Activated CD8-positive, alpha-beta memory T cell treated with anti-CD3 and anti-CD28 coated beads, Interleukin-2, amount 50 U/mL, for 1 hour (primary cell): ENCODE measurements around the gene PIAS1.

Experiments used
- DNase-seq: peaks from one replicate; pipeline ENCODE4 v3.0.0-alpha.2; 2020; ENCODE audit errors: extremely low read depth

PIAS1 gene

DNA sequence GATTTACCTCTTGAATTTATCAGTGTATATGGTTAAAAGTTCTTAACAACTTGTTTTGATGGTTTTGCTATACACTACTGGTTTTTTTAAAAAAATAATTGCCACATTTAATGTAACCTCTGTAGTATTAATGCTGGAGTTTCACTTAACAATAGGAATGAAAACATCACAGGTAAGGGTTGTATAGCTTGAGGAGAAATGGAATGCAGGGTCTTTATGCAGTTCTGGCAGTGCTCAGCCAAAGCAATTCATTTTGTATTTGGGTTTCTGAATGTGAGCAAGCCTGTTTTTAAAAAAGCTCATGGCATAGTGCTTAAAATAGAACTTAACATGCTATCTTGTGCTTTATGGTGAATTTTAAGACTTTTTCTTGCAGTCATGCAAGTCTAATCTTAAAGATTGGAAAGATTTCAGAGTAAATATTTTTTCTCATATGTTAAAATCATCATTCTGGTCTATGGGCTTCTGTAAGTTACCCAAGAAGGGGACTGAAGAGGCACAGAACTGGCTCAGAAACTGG, 8.9 kb downstream of the PIAS1 start:
- DNase-seq: no peak

DNA sequence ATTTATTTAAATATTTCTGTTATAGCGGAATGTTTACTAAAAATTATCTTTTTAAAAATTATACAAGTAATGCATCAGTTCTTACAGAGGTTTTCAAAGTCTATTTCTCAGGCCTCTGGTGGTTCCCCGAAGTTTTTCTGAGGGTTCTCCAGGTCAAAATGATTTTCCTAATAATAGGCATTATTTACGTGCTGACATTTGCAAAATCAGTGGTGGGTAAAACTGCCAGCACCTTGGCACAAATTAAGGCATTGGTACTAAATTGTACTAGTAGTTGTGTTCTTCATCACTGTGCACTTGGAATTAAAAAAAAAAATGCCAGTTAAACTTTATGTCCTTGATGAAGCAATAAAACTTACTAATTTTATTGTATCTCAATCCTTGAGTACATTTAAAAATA, 9.5 kb downstream of the PIAS1 start:
- DNase-seq: no peak

DNA sequence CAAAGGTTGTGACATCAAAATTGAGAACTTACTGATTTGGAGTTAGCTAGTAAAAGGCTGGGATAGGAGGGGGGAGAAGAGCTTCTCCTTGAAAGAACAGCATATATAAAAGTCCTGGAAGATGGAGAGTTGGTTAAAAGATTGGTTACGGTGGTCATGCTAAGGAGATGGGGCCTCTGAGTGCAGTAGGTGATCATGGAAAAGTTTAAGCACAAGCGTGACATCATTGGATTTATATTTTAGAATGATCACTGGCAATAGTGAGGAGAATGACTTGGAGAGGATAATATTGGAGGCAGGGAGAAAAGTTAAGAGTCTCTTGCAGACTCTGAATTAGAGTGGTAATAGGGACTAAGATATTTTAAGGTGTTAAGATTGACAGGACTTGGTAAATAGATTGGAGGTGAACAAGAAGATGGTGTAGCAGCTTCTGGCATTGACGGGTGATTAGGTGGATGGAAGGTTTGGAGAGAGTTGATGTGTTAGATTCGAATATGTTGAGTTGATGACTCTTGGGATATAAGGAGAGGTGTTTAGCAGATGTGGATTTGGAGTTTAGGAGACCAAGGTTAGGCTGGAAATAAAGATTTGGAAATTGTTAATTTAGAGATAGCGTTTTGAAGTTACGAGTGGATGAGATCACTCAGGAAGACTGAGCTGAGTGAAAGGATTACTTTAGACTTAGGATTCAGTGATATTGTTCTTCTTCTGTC, 19.6 kb downstream of the PIAS1 start:
- no peak for DNase-seq

DNA sequence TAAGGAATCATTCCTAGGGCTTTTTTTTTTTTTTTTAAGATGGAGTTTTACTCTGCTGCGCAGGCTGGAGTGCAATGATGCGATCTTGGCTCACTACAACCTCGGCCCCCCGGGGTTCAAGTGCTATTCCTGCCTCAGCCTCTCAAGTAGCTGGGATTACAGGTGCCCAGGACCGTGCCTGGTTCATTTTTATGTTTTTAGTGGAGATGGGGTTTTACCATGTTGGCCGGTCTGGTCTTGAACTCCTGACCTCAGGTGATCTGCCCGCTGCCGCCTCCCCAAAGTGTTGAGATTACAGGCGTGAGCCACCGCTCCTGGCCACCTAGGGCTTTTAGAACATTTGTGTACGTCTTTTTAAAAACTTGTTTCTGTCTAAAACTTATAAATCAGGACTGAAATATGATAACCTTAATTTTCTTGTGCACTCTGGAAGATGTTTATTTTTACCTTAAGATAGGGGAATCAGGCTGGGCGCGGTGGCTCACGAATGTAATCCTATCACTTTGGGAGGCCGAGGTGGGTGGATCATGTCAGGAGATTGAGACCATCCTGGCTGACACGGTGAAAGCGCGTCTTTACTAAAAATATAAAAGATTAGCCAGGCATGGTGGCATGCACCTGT, 21.8 kb downstream of the PIAS1 start:
- DNase-seq: no peak

DNA sequence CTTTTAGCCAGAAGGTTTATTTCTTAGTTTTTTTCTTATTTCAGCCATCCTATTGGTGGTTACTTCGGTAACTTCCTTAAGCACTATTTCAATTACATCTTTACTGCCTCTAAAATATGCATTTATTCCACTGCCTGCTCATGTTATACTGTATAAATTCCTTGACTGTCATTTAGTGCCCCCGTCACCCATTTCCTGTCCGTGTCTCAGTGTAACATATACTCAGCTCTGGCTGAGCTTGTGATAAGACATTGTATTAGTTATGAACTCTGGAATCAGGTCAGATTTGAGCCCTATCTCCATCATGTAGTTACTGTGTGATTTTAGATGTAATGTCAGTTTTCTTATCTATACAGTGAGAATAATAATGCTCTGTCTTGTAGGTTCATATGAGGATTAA, 24.2 kb downstream of the PIAS1 start:
- no peak for DNase-seq

DNA sequence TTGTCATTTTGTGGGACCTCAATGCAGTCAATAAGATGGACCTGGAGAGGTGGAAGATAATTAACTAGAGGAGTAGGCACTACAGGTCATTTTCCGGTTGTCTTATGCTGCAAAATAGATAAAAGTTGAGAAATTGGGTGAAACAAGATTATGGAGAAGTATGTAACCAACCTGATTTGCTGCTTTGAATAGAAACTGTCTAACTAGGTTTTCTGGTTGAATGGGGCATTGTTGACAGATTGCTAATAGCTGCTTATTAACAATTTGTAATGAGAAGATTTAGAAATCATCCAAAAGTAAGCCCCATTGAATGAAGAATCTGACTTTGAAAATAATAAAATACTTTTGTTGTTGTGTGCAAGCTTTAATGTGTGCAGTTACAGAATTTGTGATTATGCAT, 26.2 kb downstream of the PIAS1 start:
- no peak for DNase-seq

DNA sequence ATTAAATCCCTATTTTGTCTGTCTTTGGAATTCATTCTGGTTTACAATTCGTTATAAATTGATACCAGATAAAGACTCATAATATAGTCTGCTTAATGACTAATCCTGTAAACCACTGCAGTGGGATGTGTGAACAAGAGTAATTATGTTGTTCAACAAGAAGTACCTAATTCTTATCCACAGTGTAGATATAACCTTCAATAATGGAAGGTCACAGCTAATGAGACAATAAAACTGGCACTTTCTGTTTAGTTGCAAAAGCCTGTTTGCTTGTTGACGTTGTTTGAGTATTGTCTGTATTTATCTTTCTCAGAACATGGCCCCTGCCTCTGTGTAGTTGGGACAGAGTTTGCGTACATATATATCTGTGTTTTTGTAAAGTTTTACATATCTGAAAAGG, 26.7 kb downstream of the PIAS1 start:
- DNase-seq: no peak

DNA sequence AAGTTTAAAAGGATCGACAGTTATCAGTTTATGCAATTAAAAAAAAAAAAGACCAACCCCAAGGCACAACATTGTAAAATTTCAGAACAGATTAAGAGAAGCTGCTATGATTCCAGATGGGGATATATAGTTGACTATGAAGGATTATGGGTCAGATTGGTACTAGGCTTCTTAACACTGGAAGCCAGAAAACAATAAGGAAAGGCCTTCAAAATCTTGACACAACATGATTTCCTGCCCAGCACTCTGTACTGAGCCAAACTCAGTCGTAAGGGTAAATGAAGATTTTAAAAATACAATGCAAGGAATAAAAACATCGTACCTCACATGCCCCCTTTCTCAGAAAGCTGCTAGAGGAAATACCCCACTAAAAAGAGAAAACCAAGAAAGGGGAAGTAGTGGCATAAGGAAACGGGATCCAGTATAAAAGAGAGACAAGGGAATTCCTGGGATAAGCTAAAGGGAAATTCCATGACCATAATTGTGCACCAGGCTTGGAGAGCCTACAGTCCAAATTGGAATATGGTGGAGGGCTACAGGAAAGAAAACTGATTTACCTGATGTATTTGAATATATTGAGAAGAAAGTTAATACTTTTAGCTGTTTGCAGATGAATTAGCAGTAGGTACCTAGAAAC, 27.9 kb downstream of the PIAS1 start:
- no peak for DNase-seq

DNA sequence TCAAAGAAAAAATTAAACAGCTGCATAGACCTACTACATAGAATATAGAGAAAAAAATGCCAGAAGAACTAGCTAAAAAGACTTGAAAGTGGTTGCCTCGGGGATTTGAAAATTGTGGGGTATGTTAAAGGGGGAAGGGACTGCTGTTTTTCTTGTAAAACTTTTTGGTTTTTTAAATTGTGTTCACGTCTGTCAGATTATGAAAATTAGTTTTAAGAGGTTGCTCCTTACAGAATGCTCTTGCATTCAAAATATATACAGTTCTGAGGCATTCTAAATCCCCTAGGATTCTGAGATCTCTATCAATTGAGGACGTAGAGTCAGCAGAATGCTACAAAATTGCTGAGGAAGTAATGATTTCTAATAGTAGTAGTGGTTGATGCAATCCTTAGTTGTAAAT, 28.6 kb downstream of the PIAS1 start:
- DNase-seq: no peak

DNA sequence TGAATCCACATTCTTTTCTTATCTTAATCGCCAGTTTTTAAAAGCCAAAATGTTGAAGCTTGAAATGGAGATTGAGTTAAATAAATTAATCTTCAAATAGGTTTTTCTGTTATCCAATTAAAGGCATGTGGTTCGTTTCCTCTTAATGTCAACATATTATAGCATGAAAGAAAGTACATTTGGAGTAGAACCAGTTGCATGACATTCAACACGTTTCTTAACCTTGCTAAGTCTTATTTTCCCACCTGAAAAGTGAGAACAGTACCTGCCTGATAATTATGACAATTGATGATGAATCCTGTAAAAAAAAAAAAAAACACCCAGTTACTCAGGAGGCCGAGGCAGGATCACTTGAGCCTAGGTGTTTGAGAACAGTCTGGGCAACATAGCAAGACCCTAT, 29.3 kb downstream of the PIAS1 start:
- DNase-seq: no peak

DNA sequence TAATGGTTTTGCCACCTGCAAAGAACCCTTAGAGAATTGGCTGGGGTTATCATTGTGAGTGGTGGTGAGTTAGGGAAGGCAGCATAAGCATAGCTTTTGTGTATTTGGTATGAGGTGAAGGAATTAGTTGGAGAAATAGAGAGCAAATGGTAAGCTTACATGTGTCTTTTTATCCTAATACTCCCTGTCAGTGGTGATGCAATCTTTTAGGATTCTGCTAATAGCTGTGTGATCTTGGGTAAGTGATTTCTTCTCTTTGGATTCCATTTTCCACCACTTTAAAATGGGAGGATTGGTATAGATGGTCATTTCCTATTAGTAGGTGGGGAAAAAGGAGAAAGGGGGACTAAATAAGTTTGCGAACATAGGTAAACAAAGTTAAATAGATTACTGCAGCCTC, 30.9 kb downstream of the PIAS1 start:
- DNase-seq: no peak

DNA sequence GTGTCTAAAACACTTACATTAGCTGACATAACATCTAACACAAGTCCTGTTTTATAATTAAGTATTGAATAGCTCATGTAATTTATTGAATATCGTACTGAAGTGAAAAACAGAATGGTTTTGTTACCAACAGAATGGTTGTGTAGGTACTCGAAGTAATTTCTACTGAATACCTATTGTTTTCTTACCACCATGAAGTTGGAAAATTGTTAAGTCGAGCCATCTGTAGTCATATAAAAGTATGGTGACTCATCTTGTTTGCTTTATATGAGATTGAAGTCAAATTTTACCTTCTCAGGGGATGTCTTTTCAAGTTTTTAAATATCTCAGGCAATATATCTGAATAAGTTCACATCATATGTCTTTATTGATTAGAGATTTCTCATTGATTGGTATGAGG, 37.6 kb downstream of the PIAS1 start:
- no peak for DNase-seq

DNA sequence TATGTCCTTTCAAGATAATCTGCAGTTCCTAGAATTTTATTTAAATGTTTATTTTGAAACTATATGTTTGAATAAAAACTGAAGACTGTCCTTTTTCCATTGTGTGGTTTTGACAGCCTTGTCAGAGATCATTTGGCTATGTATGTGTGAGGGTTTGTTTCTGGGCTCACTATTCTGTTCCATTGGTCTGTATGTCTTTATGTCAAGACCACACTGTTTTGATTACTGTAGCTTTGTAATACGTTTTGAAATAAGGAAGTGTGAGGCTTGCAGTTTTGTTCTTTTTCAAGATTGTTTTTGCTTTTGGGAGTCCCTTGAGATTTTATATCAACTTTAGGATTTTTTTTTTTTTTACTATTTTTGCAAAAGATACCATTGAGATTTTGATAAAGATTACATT, 42.0 kb downstream of the PIAS1 start:
- DNase-seq: no peak

DNA sequence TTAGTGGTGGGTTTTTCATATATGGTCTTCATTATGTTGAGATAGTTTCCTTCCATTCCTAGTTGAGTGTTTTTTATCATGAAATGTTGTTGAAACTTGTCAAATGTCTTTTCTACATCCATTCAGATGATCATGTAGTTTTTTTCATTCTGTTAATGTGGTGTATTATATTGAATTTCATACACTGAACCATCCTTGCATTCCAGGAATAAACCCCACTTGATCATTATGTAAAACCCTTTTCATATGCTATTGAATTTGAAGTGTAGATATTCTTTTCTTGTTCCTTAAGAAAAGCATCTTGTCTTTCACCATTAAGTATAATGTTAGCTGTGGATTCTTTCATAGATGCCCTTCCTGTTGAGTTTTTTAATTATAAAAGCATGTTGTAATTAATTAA, 42.9 kb downstream of the PIAS1 start:
- DNase-seq: no peak

DNA sequence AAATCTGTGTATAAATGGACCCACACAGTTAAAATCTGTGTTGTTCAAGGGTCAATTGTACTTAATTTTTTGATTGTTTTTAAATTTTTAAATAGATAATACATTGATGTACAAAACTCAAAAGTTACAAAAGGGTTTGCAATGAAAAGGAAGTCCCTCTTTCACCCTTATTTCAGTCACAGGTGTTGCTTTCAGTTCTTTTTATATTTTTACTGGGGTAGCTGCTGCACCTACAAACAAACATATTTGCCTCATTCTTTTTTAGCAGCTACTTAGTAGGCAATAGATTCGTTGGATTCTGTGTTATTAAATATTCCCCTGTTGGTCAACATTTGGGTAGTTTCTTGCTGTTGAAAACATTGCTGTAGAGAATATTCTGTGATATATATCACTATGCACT, 44.4 kb downstream of the PIAS1 start:
- no peak for DNase-seq

DNA sequence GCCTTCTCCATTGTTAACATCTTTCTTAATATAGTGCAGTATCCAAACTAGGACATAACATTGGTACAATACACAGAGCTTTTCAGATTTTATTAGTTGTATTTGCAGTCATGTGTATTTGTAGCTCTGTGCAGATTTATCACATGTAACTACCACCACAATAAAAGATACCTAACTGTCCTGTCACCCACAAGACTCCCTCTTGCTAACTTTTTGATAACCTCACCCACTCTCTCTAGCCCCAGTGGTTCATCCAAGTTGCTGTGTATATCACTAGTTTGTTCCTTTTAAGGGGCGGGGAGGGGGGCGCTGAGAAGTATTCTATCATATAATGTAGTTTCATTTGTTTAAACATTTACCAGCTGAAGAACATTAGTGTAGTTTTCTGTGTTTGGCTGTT, 46.1 kb downstream of the PIAS1 start:
- DNase-seq: no peak

DNA sequence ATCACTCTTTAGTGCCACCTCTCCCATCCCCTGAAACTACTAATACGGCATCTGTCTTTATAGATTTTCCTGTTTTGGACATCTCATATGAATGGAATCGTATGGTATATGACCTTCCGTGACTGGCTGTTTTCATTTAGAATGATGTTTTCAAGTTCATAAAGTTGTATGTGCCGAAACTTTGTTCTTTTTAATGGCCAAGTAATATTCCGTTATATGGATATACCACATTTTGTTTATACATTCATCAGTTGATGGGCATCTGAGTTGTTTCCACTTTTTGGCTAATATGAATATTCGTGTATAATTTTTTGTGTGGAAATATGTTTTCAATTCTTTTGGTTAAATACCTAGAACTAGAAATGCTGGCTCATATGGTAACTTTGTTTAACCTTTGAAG, 49.5 kb downstream of the PIAS1 start:
- no peak for DNase-seq

DNA sequence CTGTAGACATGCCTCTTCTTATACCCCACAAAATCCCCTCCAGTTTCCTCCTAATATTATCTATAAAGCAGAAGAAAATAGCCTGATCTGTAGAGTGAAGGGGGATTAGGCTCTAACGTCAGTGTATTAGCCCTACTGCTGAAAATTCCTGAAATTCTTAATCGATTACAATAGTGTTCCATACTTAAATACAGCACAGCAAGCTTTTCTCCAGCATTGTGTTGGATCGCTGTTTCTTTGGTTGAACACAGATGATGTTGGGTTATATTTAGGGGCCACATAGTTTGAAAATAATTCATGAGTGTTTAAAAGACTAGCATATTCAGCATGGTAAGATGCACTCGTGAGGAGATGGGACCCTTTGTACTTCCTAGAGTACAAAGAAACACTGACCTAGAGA, 52.5 kb downstream of the PIAS1 start:
- DNase-seq: no peak

DNA sequence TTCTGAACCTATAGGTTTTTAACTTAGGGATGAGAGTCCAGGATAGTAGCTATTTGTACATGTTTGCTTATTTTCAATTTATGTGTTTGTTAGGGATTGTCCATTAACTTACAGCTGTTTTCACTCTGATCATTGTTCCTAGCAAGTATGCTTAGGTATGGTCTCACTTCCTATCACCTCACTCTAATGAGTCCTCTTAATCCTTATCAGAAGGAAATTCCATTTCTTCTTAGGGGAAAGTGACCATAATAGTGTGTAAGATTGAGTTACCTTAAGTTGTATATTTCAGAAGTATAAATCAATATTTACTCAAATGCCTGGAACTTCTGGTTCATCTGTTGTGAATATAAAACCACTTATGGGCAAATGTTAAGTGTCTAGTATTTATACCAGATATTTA, 53.0 kb downstream of the PIAS1 start:
- no peak for DNase-seq

DNA sequence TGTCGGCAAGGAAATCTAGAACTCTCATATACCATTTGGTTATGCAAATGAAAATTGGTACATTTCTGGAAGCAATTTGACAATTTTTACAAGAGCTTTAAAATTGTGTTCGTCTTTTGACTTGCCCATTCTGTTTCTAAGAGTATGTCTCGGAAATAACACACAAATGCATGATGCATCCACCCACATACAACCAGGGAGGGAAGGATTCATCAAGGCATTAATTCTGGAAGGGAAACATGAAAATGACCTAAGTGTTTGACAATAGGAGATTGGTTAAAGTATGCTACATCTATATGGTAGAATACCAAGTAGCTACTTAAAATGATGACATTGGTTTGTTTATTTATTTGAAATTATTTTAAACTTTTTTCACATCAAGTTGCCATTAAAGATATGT, 58.6 kb downstream of the PIAS1 start:
- no peak for DNase-seq

DNA sequence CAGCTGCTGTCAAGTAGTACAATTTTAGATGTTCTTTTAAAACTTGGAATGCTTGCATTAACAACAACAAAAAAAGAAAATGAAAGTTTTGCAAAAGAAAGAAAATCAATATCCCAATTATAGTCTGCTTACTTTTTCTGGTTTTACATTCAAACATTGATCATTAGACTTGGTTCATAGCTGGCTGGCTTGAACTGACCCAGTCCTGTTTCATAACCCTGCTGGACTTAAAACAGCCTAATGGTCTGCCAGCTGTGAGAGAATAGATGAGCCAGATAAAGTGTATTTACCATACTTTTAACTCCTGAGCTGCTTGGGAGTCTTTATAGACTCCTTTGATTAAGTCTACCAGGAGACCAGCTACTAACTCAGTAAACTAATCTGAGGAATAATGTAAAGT, 59.2 kb downstream of the PIAS1 start:
- DNase-seq: no peak

DNA sequence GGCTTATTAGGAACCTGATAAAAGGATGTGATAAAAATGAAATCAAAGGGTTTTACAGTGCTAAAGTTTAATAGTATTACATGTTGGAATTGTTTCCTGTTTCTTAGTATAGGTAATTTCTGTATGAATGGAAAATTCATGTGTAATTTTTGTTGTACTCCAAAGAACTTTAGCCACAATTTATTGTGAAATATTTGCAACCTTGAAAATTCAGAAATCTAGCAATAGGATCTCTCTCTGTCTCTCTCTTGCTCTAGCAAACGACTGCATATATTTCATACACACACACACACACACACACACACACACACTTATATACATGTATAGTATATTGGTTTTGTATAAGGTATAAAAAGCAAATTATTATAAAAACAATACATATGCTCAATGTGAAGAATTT, 59.6 kb downstream of the PIAS1 start:
- no peak for DNase-seq

DNA sequence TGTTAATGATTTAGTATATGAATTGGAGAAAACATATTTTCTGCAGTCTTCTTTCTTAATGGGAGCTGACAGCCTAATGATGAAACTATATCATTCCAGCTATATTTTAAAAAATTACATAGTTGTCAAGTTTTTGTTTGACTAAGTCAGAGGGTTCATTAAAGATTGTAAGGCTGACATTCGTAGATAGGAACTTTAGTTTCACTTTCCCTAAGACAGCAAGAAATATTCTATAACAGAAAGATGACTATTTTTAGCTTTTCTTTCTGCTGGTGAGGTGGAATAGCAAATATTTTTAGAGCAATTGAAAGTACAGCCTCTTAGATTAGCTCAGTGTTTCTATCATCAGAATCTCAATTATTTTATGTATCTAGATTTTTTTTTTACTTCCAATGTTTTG, 60.2 kb downstream of the PIAS1 start:
- no peak for DNase-seq
